Aorta (tissue), 5 donors: Measurements from ENCODE around the gene UBL4A. TPM values are rescaled to one million over a fixed set of nuclear protein-coding genes. Genes with fewer than 3 reads are reported as not detected.

ENCODE experiments used
- ATAC-seq: fragments of 200-7000 bp; cut with Tn5 transposase; one replicate; pipeline ENCODE4 v1.9.1; 2022; ENCODE audit warnings: moderate library complexity; ENCODE audit not compliant: low FRiP score
- DNase-seq, 2 donors: peaks; one replicate each; pipeline ENCODE4 v3.0.0-alpha.2; 2020
- H3K27ac ChIP-seq, 2 donors: one replicate each; pipeline ENCODE4 v1.5.1; 2013; ENCODE audit warnings: low read length in 2 of 2, mild to moderate bottlenecking in 2 of 2, moderate library complexity in 2 of 2, control low read depth in 1 of 2, inconsistent platforms in 1 of 2, low read depth in 1 of 2
- H3K27me3 ChIP-seq, 2 donors: one replicate each; pipeline ENCODE4 v1.6.1; 2013; ENCODE audit warnings: control low read depth in 1 of 2, low read length in 1 of 2, mild to moderate bottlenecking in 1 of 2, moderate library complexity in 1 of 2; ENCODE audit not compliant: insufficient read depth in 2 of 2, control insufficient read depth in 1 of 2
- H3K36me3 ChIP-seq, 2 donors: one replicate each; pipeline ENCODE4 v1.6.1; 2013; ENCODE audit warnings: control low read depth in 1 of 2, low read length in 1 of 2, mild to moderate bottlenecking in 1 of 2; ENCODE audit not compliant: insufficient read depth in 2 of 2, control insufficient read depth in 1 of 2
- H3K4me1 ChIP-seq, 2 donors: one replicate each; pipeline ENCODE4 v1.6.1; 2013; ENCODE audit warnings: low read length in 2 of 2, control low read depth in 1 of 2, mild to moderate bottlenecking in 1 of 2, moderate library complexity in 1 of 2; ENCODE audit not compliant: insufficient read depth in 2 of 2, control insufficient read depth in 1 of 2
- H3K4me3 ChIP-seq, 2 donors: one replicate each; pipeline ENCODE4 v1.5.1; 2013; ENCODE audit warnings: low read length in 2 of 2, control low read depth in 1 of 2, mild to moderate bottlenecking in 1 of 2
- H3K9me3 ChIP-seq: one replicate; pipeline ENCODE4 v1.6.1; 2013; ENCODE audit warnings: mild to moderate bottlenecking, low read length; ENCODE audit not compliant: control insufficient read depth
- WGBS, 2 donors: extraction: QIAGEN DNeasy Blood & Tissue Kit; methylation state at CpG; one replicate each; pipeline ENCODE4 v1.1.7; 2013; 5-methylcytosine and 5-hydroxymethylcytosine counted together
- intact Hi-C, 2 donors: fragments of 100-400 bp; cut with DNase I; formaldehyde crosslinking; loops; one replicate each; pipeline versions ENCODE4 v1.14.2 to v1.15.0; 2022
- microRNA-seq, 2 donors: library from miRNA; unstranded; fragments of <30 nt; microRNA quantifications; one replicate each; pipeline ENCODE4 v1.2.0, GENCODE V29; 2020
- polyA plus RNA-seq, 2 donors: library from polyadenylated mRNA; stranded (reverse); fragments of 200-250 nt; gene quantifications; one replicate each; pipeline ENCODE4 v1.2.3, GENCODE V29; 2013
- total RNA-seq, 2 donors: library from RNA; stranded (reverse); fragmentation: NEBNext Ultra II Directional; extraction: Animal tissue kit (Norgen Biotek cat#: 25700); gene quantifications; one replicate each; pipeline ENCODE4 v1.2.1, GENCODE V29; 2021
- donor health status: healthy with polysubstance abuse.
- donor health status: Bipolar disorder and iron deficiency.
- donor health status: DM: no; HTN: no; CAD: no.
- donor health status: DM: no; HTN: no; CAD: no.
- donor health status: DM: yes; HTN: yes; CAD: no.

The UBL4A gene
- total and polyA plus RNA-seq, 4 donors, result 20.5 to 27.2 (median 25.5) TPM

GRCh38 chrX:154436983-154437752 lies 49.2 kb downstream of the UBL4A start, which contains the start of gene GDI1:
GDI1 (plus strand) TSS chrX:154437154; CDS start chrX:154437255, 101 bp downstream.
- 1 to 30% methylated on average over 64 to 93 of the region's 93 CpGs for WGBS, 2 donors
- peaks cover 0 to 3% of the 10 kb centered on the region in 2 donors for H3K36me3 ChIP-seq
- H3K4me3 ChIP-seq, result peak within 1 kb of the TSS; percentile 51 to 79
- H3K9me3 ChIP-seq, result no peaks in the 10 kb centered on the region
- no peaks in the 10 kb centered on the region for H3K27me3 ChIP-seq
- H3K27ac ChIP-seq, result peak within 1 kb of the TSS; percentile 24 to 77
- intact Hi-C loops, result no loop called here
- H3K4me1 ChIP-seq, result no peaks in the 10 kb centered on the region
- ATAC-seq, result peak; percentile 55
- DNase-seq, result peak in 1 of 2 donors; percentile 88

GRCh38 chrX:154436374-154436982 lies 49.9 kb downstream of the UBL4A start:
- peak overlapping the region; percentile 24 to 77 for H3K27ac ChIP-seq
- H3K4me1 ChIP-seq, result no peaks in the 10 kb centered on the region
- peak overlapping the region; percentile 51 to 79 for H3K4me3 ChIP-seq
- H3K36me3 ChIP-seq, result peaks cover 0 to 2% of the 10 kb centered on the region in 2 donors
- H3K27me3 ChIP-seq, result no peaks in the 10 kb centered on the region
- no peaks in the 10 kb centered on the region for H3K9me3 ChIP-seq
- no peak for ATAC-seq
- no peak for DNase-seq
- 3 to 29% methylated on average over 32 to 75 of the region's 78 CpGs for WGBS, 2 donors
- intact Hi-C loops, result no loop called here

- Histone ChIP-seq H3K4me1 (no peaks in the 10 kb centered on the region), H3K9me3 (no peaks in the 10 kb centered on the region), H3K27ac (no peak overlapping the region), H3K27me3 (no peaks in the 10 kb centered on the region), H3K36me3 (peaks cover 0 to 2% of the 10 kb centered on the region in 2 donors), H3K4me3 (no peak overlapping the region)
- intact Hi-C loops, result no loop called here
- WGBS, 2 donors, result 94% methylated on average over 19 of the region's 19 CpGs
- DNase-seq (no peak), ATAC-seq (no peak)
Observed at GRCh38 chrX:154435171-154435733, 51.2 kb downstream of the UBL4A start.

GRCh38 chrX:154434394-154435168 lies 51.8 kb downstream of the UBL4A start:
- intact Hi-C loops, result no loop called here
- Histone ChIP-seq H3K4me3 (no peak overlapping the region), H3K27me3 (no peaks in the 10 kb centered on the region), H3K4me1 (no peaks in the 10 kb centered on the region), H3K9me3 (no peaks in the 10 kb centered on the region), H3K36me3 (peaks cover 0 to 2% of the 10 kb centered on the region in 2 donors), H3K27ac (no peak overlapping the region)
- no peak for DNase-seq
- WGBS, 2 donors, result 81 to 90% methylated on average over 7 of the region's 7 CpGs
- ATAC-seq, result no peak

Small RNAs within 50 kb of the gene (microRNA-seq; reads per million reads assigned to microRNA genes)
- gene MIR6858, result 0.60 to 0.99 reads per million in 2 donors

Other genes starting within 250 kb of the UBL4A start
- not detected for gene OPN1MW3, start 229.0 kb downstream of the UBL4A start, total RNA-seq
- not detected for gene OPN1MW3, start 229.0 kb downstream of the UBL4A start, polyA plus RNA-seq
- not detected for gene TEX28, start 191.5 kb downstream of the UBL4A start, total RNA-seq
- gene TEX28, start 191.5 kb downstream of the UBL4A start, polyA plus RNA-seq, result not detected
- gene TKTL1, start 190.8 kb downstream of the UBL4A start, total RNA-seq, result under 1 TPM; 0.23 to 0.24 TPM
- not detected for gene TKTL1, start 190.8 kb downstream of the UBL4A start, polyA plus RNA-seq
- gene FLNA, start 112.0 kb downstream of the UBL4A start, total RNA-seq, result 1,000 to 10,000 TPM; 4,329 to 7,587 TPM
- 1,000 to 10,000 TPM in 1 of 2 donors, 100 to 1,000 TPM in 1; 515 to 7,857 TPM for gene FLNA, start 112.0 kb downstream of the UBL4A start, polyA plus RNA-seq
- gene EMD, start 107.3 kb downstream of the UBL4A start, total RNA-seq, result 10 to 100 TPM; 49.9 to 73.1 TPM
- 100 to 1,000 TPM in 1 of 2 donors, 10 to 100 TPM in 1; 97.7 to 157 TPM for gene EMD, start 107.3 kb downstream of the UBL4A start, polyA plus RNA-seq
- 1,000 to 10,000 TPM; 2,525 to 2,861 TPM for gene RPL10, start 88.2 kb downstream of the UBL4A start, total RNA-seq
- 1,000 to 10,000 TPM; 7,028 to 7,505 TPM for gene RPL10, start 88.2 kb downstream of the UBL4A start, polyA plus RNA-seq
- 10 to 100 TPM; 25.9 to 29.0 TPM for gene DNASE1L1, start 77.4 kb downstream of the UBL4A start, total RNA-seq
- gene DNASE1L1, start 77.4 kb downstream of the UBL4A start, polyA plus RNA-seq, result 10 to 100 TPM; 37.3 to 46.2 TPM
- 10 to 100 TPM; 30.8 to 59.6 TPM for gene TAFAZZIN, start 75.1 kb downstream of the UBL4A start, total RNA-seq
- 100 to 1,000 TPM in 1 of 2 donors, 1 to 10 TPM in 1; 5.5 to 129 TPM for gene TAFAZZIN, start 75.1 kb downstream of the UBL4A start, polyA plus RNA-seq
- gene ATP6AP1, start 57.9 kb downstream of the UBL4A start, total RNA-seq, result 10 to 100 TPM; 63.3 to 63.5 TPM
- gene ATP6AP1, start 57.9 kb downstream of the UBL4A start, polyA plus RNA-seq, result 10 to 100 TPM; 44.1 to 77.5 TPM
- 100 to 1,000 TPM; 124 to 130 TPM for gene GDI1, start 49.5 kb downstream of the UBL4A start, total RNA-seq
- 100 to 1,000 TPM in 1 of 2 donors, 10 to 100 TPM in 1; 77.0 to 209 TPM for gene GDI1, start 49.5 kb downstream of the UBL4A start, polyA plus RNA-seq
- gene FAM50A, start 42.5 kb downstream of the UBL4A start, total RNA-seq, result 10 to 100 TPM; 57.1 to 62.9 TPM
- 100 to 1,000 TPM; 138 to 246 TPM for gene FAM50A, start 42.5 kb downstream of the UBL4A start, polyA plus RNA-seq
- 10 to 100 TPM; 59.4 to 79.1 TPM for gene PLXNA3, start 28.3 kb downstream of the UBL4A start, total RNA-seq
- 10 to 100 TPM in 1 of 2 donors, 1 to 10 TPM in 1; 6.5 to 39.7 TPM for gene PLXNA3, start 28.3 kb downstream of the UBL4A start, polyA plus RNA-seq
- 1 to 10 TPM; 6.0 to 8.3 TPM for gene LAGE3, start 7.3 kb downstream of the UBL4A start, total RNA-seq
- gene LAGE3, start 7.3 kb downstream of the UBL4A start, polyA plus RNA-seq, result 1 to 10 TPM; 3.5 to 9.1 TPM
- gene SLC10A3, start 4.0 kb upstream of the UBL4A start, total RNA-seq, result 10 to 100 TPM; 24.2 to 27.7 TPM
- gene SLC10A3, start 4.0 kb upstream of the UBL4A start, polyA plus RNA-seq, result 10 to 100 TPM; 16.8 to 38.8 TPM
- gene FAM3A, start 29.6 kb upstream of the UBL4A start, total RNA-seq, result 10 to 100 TPM; 26.1 to 34.5 TPM
- 100 to 1,000 TPM in 1 of 2 donors, 10 to 100 TPM in 1; 41.4 to 101 TPM for gene FAM3A, start 29.6 kb upstream of the UBL4A start, polyA plus RNA-seq
- gene G6PD, start 60.2 kb upstream of the UBL4A start, total RNA-seq, result 10 to 100 TPM; 66.2 to 70.9 TPM
- 10 to 100 TPM; 19.7 to 61.8 TPM for gene G6PD, start 60.2 kb upstream of the UBL4A start, polyA plus RNA-seq
- gene IKBKG, start 61.0 kb upstream of the UBL4A start, total RNA-seq, result 10 to 100 TPM; 30.3 to 31.8 TPM
- gene IKBKG, start 61.0 kb upstream of the UBL4A start, polyA plus RNA-seq, result 10 to 100 TPM; 12.0 to 51.3 TPM
- gene CTAG1A, start 98.5 kb upstream of the UBL4A start, total RNA-seq, result not detected
- gene CTAG1A, start 98.5 kb upstream of the UBL4A start, polyA plus RNA-seq, result not detected
- not detected for gene CTAG1B, start 132.7 kb upstream of the UBL4A start, total RNA-seq
- not detected for gene CTAG1B, start 132.7 kb upstream of the UBL4A start, polyA plus RNA-seq
- not detected for gene CTAG2, start 167.0 kb upstream of the UBL4A start, total RNA-seq
- gene CTAG2, start 167.0 kb upstream of the UBL4A start, polyA plus RNA-seq, result 10 to 100 TPM in 1 of 2 donors, not detected in 1; 11.0 TPM